ENCODE data around the gene RAB33A. TPM values are rescaled to one million over a fixed set of nuclear protein-coding genes. Genes with fewer than 3 reads are reported as not detected.

The RAB33A gene
- total and polyA plus RNA-seq, 4 donors = 0.13 to 0.61 (median 0.55) TPM

- peaks cover 0 to 8% (median 4%) of the 10 kb centered on the region in 4 donors for H3K4me1 ChIP-seq (ENCODE audit: control insufficient read depth in 4 of 4, insufficient read depth in 4 of 4, low read length in 3 of 4)
Observed at GRCh38 chrX:130176354-130176776, 4.6 kb downstream of the RAB33A start.

More at GRCh38 chrX:130176354-130176776, 4.6 kb downstream of the RAB33A start:
- no peak for DNase-seq (ENCODE audit: low spot score)
- no peak overlapping the region for H3K27ac ChIP-seq (ENCODE audit: low read depth in 1 of 2, low read length in 2 of 2)
- H3K27me3 ChIP-seq (ENCODE audit: control insufficient read depth in 4 of 4, insufficient read depth in 4 of 4, low read length in 3 of 4) = no peaks in the 10 kb centered on the region
- no peak overlapping the region for H3K4me3 ChIP-seq (ENCODE audit: low read depth in 1 of 3, low read length in 3 of 3)
- H3K36me3 ChIP-seq (ENCODE audit: control insufficient read depth in 4 of 4, insufficient read depth in 3 of 4, low read depth in 1 of 4, low read length in 3 of 4) = no peaks in the 10 kb centered on the region
- no peak for TF ChIP-seq NR2F2 (IDR thresholded peaks at IDR 0.05)
- no peak for TF ChIP-seq CTCF (IDR thresholded peaks at IDR 0.05; ENCODE audit: low read depth, low read length, missing input control)
- no peak for TF ChIP-seq ZBTB33 (IDR thresholded peaks at IDR 0.05)
- TF ChIP-seq MAX (IDR thresholded peaks at IDR 0.05) = no peak
- TF ChIP-seq HNF4G (IDR thresholded peaks at IDR 0.05) = no peak
- TF ChIP-seq FOXA2 (IDR thresholded peaks at IDR 0.05) = no peak
- TF ChIP-seq RAD21 (IDR thresholded peaks at IDR 0.05) = no peak
- no peak for TF ChIP-seq ATF3 (IDR thresholded peaks at IDR 0.05)
- no peak for TF ChIP-seq FOXA1 (IDR thresholded peaks at IDR 0.05)
- TF ChIP-seq SP1 (IDR thresholded peaks at IDR 0.05) = no peak
- no peak for TF ChIP-seq YY1 (IDR thresholded peaks at IDR 0.05)
- TF ChIP-seq TAF1 (conservative IDR thresholded peaks at IDR 0.05) = no peak
- TF ChIP-seq EGR1 (IDR thresholded peaks at IDR 0.05; ENCODE audit: low read depth in 2 of 2) = no peak
- no peak for TF ChIP-seq RXRA (IDR thresholded peaks at IDR 0.05)
- TF ChIP-seq GABPA (IDR thresholded peaks at IDR 0.05 in 1 of 2, conservative IDR thresholded peaks at IDR 0.05 in 1 of 2) = no peak
- no peak for TF ChIP-seq REST (IDR thresholded peaks at IDR 0.05)
- H3K9ac ChIP-seq (ENCODE audit: low read depth in 1 of 2, low read length in 2 of 2) = no peak overlapping the region
- no peaks in the 10 kb centered on the region for H3K9me3 ChIP-seq (ENCODE audit: control insufficient read depth in 4 of 4, low read length in 3 of 4)
